Mucosa of descending colon (tissue), 3 donors: ENCODE measurements around the gene IGDCC3. TPM values are rescaled to one million over a fixed set of nuclear protein-coding genes. Genes with fewer than 3 reads are reported as not detected.

Experiments used
- ATAC-seq: fragments of 200-7000 bp; cut with Tn5 transposase; one replicate; pipeline ENCODE4 v1.9.1; 2020; ENCODE audit warnings: mild to moderate bottlenecking, moderate library complexity
- DNase-seq, 3 donors: peaks; one replicate each; pipeline ENCODE4 v3.0.0-alpha.2; 2020
- H3K36me3 ChIP-seq: fragments of 200-600 bp; one replicate; pipeline ENCODE4 v1.8.0; 2021; ENCODE audit warnings: low read depth, mild to moderate bottlenecking
- H3K4me1 ChIP-seq: fragments of 200-600 bp; one replicate; pipeline ENCODE4 v1.8.0; 2021; ENCODE audit warnings: low read depth, mild to moderate bottlenecking
- H3K4me3 ChIP-seq: fragments of 200-600 bp; one replicate; pipeline ENCODE4 v1.8.0; 2021; ENCODE audit warnings: mild to moderate bottlenecking
- H3K9me3 ChIP-seq: fragments of 200-600 bp; one replicate; pipeline ENCODE4 v1.8.0; 2021; ENCODE audit warnings: mild to moderate bottlenecking
- CTCF ChIP-seq: fragments of 200-600 bp; IDR thresholded peaks from one replicate; pipeline ENCODE4 v1.8.0; 2022; ENCODE audit warnings: antibody characterized with exemption, mild to moderate bottlenecking
- intact Hi-C, 2 donors: fragments of 100-400 bp; cut with DNase I in 1 of 2; cut with micrococcal nuclease in 1 of 2; formaldehyde crosslinking; loops; one replicate each; pipeline versions ENCODE4 v1.11.0 to v1.11.1; 2022; cut with DNase I, micrococcal nuclease
- total RNA-seq, 3 donors: library from RNA; stranded (reverse); fragmentation: NEBNext Ultra II Directional in 2 of 3; extraction: Animal tissue kit (Norgen Biotek cat#: 25700) in 2 of 3; gene quantifications; one replicate each; pipeline versions ENCODE4 v1.2.1 to v1.2.4, GENCODE V29; 2021 to 2023
- donor health status: DM: no; HTN: no; CAD: no; lungs with moderate emphysema.
- donor health status: DM: no; HTN: no; CAD: no.
- donor health status: DM: no; HTN: yes; CAD: no.

The IGDCC3 gene
- total RNA-seq, 3 donors from 2014 or later: 0.51 TPM; not detected in 2

DNA sequence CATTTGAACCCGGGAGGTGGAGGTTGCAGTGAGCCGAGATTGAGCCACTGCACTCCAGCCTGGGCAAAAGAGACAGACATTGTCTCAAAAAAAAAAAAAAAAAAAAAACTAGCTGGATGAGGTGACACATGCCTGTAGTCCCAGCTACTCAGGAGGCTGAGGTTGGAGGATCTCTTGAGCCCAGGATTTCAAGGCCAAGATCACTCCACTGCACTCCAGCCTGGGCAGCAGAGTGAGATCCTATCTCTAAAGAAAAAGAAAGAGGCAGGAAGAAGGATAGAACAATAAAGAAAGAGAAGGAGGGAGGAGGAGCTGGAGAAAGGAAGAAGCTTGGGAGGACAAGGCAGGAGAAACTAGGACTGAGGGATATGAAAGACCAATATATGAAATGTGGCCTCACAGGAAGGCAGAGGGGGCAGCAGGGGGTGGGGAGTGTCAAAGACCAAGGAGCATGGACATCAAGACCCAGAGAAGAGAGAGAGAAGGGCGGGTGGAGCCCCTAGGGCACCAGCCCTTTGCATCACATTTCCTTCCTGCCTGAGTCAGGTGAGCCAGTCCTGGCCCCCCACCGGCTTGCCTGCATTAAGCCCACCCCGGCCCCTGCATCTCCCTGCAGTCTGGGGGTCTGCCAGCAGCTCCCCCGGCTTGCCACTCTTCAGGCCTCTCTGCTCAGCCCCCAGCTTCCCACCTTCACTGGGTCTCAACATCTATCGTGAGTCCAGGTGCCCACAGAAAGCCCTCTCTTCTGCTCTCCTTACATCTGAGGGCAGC lies 11.5 kb downstream of the IGDCC3 start:
- Histone ChIP-seq H3K4me1 (no peaks in the 10 kb centered on the region), H3K9me3 (no peaks in the 10 kb centered on the region), H3K4me3 (no peak overlapping the region), H3K36me3 (no peaks in the 10 kb centered on the region)
- intact Hi-C loops: no loop called here
- DNase-seq (no peak), ATAC-seq (no peak)
- no peak for TF ChIP-seq CTCF

DNA sequence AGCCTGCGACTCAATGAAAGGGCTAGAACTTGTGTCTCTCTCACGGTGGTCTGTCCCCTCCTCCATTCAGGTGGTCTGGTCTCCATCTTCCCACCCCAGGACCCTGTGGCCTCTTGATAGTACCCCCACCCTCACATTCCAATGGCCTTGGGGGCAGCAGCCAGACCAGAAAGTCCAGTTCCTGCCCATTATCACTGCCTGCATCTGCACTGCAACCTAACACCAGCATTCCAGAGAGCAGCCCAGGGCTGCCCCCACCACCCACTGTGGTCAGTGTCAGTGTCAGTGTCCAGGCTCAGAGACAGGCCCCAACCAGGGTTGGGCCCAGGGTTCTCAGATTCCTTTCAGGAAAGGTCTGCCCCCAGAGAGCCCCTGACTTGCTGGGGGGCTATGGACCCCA lies 12.6 kb downstream of the IGDCC3 start:
- Histone ChIP-seq H3K9me3 (no peaks in the 10 kb centered on the region), H3K4me3 (no peak overlapping the region), H3K4me1 (no peaks in the 10 kb centered on the region), H3K36me3 (no peaks in the 10 kb centered on the region)
- ATAC-seq (no peak), DNase-seq (no peak)
- intact Hi-C loops: no loop called here
- TF ChIP-seq CTCF: no peak

GRCh38 chr15:65363766-65364165 lies 14.0 kb downstream of the IGDCC3 start:
- no peak for TF ChIP-seq CTCF
- Histone ChIP-seq H3K36me3 (no peaks in the 10 kb centered on the region), H3K4me1 (no peaks in the 10 kb centered on the region), H3K4me3 (no peak overlapping the region), H3K9me3 (no peaks in the 10 kb centered on the region)
- ATAC-seq (no peak), DNase-seq (no peak)
- intact Hi-C loops: no loop called here

- Histone ChIP-seq H3K4me3 (no peak overlapping the region), H3K36me3 (no peaks in the 10 kb centered on the region), H3K9me3 (no peaks in the 10 kb centered on the region), H3K4me1 (no peaks in the 10 kb centered on the region)
- ATAC-seq: no peak
- no peak for DNase-seq
- intact Hi-C loops: no loop called here
- TF ChIP-seq CTCF: no peak
Measured at GRCh38 chr15:65363306-65363705, 14.5 kb downstream of the IGDCC3 start.

GRCh38 chr15:65362491-65362890 lies 15.3 kb downstream of the IGDCC3 start:
- Histone ChIP-seq H3K4me1 (no peaks in the 10 kb centered on the region), H3K36me3 (no peaks in the 10 kb centered on the region), H3K4me3 (no peak overlapping the region), H3K9me3 (no peaks in the 10 kb centered on the region)
- TF ChIP-seq CTCF: no peak
- ATAC-seq: no peak
- DNase-seq: no peak
- intact Hi-C loops: no loop called here
